ENCODE measurements around the gene HS2ST1. TPM values are rescaled to one million over a fixed set of nuclear protein-coding genes. Genes with fewer than 3 reads are reported as not detected.
A peak's percentile ranks its signal among the peaks of the same experiment; 100 is the strongest.
"Not testable (repeated sequence)": the region's sequence is repeated elsewhere in the genome, so short reads cannot be mapped to it uniquely, and the experiment has no call there.

Gene HS2ST1
- total RNA-seq, 1 experiment from 2014 or later, result 54.0 TPM

DNA sequence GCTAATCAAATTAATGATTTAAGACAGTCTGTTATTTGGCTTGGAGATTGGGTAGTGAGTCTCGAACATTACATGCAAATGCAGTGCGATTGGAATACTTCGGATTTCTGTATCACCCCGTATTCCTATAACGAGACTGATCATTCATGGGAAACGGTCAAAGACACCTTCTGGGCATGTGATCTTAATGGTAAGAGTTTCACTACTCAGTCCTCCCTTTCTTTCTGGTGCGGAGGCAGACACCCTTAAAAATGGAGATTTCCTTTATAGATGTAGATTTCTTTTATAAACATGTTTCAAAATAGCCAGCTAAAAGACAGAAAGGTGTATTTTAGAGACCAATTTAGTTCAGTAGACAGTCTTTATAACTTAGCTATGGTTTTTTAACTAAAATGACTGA is 74.4 kb downstream of the HS2ST1 start:
- Mint-ChIP-seq H3K36me3 (ENCODE audit: insufficient read depth, unreplicated experiment) (no peaks in the 10 kb centered on the region), H3K9me3 (ENCODE audit: low read depth, unreplicated experiment) (no peaks in the 10 kb centered on the region), H3K27ac (ENCODE audit: unreplicated experiment) (no peak overlapping the region), H3K4me1 (ENCODE audit: low read depth, unreplicated experiment) (peaks cover 16% of the 10 kb centered on the region), H3K4me3 (ENCODE audit: low read depth, unreplicated experiment) (no peak overlapping the region), H3K27me3 (ENCODE audit: unreplicated experiment) (no peaks in the 10 kb centered on the region)
- no TSS peak for BruUV-seq (replicated peaks)
- DNase-seq, result no peak
- TF ChIP-seq, protein P1, sequence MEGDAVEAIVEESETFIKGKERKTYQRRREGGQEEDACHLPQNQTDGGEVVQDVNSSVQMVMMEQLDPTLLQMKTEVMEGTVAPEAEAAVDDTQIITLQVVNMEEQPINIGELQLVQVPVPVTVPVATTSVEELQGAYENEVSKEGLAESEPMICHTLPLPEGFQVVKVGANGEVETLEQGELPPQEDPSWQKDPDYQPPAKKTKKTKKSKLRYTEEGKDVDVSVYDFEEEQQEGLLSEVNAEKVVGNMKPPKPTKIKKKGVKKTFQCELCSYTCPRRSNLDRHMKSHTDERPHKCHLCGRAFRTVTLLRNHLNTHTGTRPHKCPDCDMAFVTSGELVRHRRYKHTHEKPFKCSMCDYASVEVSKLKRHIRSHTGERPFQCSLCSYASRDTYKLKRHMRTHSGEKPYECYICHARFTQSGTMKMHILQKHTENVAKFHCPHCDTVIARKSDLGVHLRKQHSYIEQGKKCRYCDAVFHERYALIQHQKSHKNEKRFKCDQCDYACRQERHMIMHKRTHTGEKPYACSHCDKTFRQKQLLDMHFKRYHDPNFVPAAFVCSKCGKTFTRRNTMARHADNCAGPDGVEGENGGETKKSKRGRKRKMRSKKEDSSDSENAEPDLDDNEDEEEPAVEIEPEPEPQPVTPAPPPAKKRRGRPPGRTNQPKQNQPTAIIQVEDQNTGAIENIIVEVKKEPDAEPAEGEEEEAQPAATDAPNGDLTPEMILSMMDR (IDR thresholded peaks at IDR 0.05; ENCODE audit: unreplicated experiment), result no peak
- intact Hi-C loops (cut with micrococcal nuclease; ENCODE audit: unreplicated experiment), result no loop called here
- CTCF ChIA-PET, result no interaction called here

DNA sequence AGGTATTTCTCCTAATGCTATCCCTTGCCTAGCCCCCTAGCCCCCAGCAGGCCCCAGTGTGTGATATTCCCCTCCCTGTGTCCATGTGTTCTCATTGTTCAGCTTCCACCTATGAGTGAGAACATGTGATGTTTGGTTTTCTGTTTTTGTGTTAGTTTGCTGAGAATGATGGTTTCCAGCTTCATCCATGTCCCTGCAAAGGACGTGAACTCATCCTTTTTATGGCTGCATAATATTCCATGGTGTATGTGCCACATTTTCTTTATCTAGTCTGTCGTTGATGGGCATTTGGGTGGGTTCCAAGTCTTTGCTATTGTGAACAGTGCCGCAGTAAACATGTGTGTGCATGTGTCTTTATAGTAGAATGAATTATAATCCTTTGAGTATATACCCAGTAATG is 75.3 kb downstream of the HS2ST1 start:
- intact Hi-C loops (cut with micrococcal nuclease; ENCODE audit: unreplicated experiment); H3K9me3 Mint-ChIP-seq (ENCODE audit: low read depth, unreplicated experiment); H3K36me3 Mint-ChIP-seq (ENCODE audit: insufficient read depth, unreplicated experiment); H3K27me3 Mint-ChIP-seq (ENCODE audit: unreplicated experiment); DNase-seq; H3K4me3 Mint-ChIP-seq (ENCODE audit: low read depth, unreplicated experiment); BruUV-seq (replicated peaks); CTCF ChIA-PET; H3K27ac Mint-ChIP-seq (ENCODE audit: unreplicated experiment): not testable (repeated sequence)
- peaks cover 17% of the 10 kb centered on the region for H3K4me1 Mint-ChIP-seq (ENCODE audit: low read depth, unreplicated experiment)

DNA sequence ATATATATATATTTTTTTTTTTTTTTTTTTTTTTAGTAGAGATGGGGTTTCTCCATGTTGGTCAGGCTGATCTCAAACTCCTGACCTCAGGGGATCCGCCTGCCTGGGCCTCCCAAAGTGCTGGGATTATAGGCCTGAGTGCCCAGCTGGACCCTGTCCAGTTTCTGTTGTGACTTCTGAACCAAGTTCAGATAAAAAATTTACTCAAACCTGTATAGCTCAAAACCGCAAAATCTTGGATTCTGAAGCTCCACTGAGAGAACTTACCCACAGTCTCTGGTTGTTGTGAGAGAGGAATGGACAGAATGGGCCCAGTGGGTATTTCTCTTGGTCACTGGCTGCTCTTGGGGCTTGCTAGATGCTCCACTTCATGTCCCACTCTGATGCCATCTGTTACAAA is 76.4 kb downstream of the HS2ST1 start:
- no TSS peak for BruUV-seq (replicated peaks)
- DNase-seq, result no peak
- Mint-ChIP-seq H3K4me3 (ENCODE audit: low read depth, unreplicated experiment) (no peak overlapping the region), H3K4me1 (ENCODE audit: low read depth, unreplicated experiment) (peaks cover 26% of the 10 kb centered on the region), H3K27ac (ENCODE audit: unreplicated experiment) (no peak overlapping the region), H3K27me3 (ENCODE audit: unreplicated experiment) (no peaks in the 10 kb centered on the region), H3K9me3 (ENCODE audit: low read depth, unreplicated experiment) (no peaks in the 10 kb centered on the region), H3K36me3 (ENCODE audit: insufficient read depth, unreplicated experiment) (no peaks in the 10 kb centered on the region)
- CTCF ChIA-PET, result interaction anchor here (0.6 to 0.7 kb wide), 2 partner anchors 30 to 1139 kb away, joined by 3 to 4 read pairs; no protein-coding TSS in a partner anchor
- TF ChIP-seq, protein P1 (IDR thresholded peaks at IDR 0.05; ENCODE audit: unreplicated experiment), result no peak
- intact Hi-C loops (cut with micrococcal nuclease; ENCODE audit: unreplicated experiment), result no loop called here

DNA sequence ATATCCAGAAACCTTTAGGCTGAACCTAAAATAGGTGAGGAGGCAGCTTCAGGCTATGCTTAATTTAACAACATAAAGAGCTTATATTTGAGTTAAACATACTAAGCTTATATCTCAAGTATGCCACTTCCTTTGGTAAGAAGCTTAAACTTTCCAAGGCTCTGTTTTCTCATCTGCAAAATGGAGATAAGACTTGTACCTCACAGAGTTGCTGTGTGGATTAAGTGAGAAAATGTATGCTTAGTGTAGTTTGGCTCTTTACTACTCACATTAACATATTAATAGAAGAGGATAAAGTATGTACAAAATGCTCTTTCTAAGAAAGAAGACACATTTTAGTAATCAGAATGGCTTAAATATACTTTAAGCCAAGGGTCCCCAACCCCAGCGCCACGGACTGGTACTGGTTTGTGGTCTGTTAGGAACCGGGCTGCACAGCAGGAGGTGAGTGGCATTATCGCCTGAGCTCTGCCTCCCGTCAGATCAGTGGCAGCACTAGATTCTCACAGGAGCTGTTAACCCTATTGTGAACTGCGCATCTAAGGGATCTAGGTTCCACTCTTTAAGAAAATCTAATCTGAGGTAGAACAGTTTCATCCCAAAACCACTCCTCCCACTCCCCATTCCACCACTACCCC is 77.2 kb downstream of the HS2ST1 start:
- intact Hi-C loops (cut with micrococcal nuclease; ENCODE audit: unreplicated experiment), result no loop called here
- H3K9me3 Mint-ChIP-seq (ENCODE audit: low read depth, unreplicated experiment), result no peaks in the 10 kb centered on the region
- no peaks in the 10 kb centered on the region for H3K36me3 Mint-ChIP-seq (ENCODE audit: insufficient read depth, unreplicated experiment)
- TF ChIP-seq, protein P1 (IDR thresholded peaks at IDR 0.05; ENCODE audit: unreplicated experiment), result no peak
- CTCF ChIA-PET, result interaction anchor here (0.6 kb wide), 1 partner anchor 1139 kb away, joined by 3 read pairs; no protein-coding TSS in a partner anchor
- no peak overlapping the region for H3K27ac Mint-ChIP-seq (ENCODE audit: unreplicated experiment)
- H3K27me3 Mint-ChIP-seq (ENCODE audit: unreplicated experiment), result no peaks in the 10 kb centered on the region
- BruUV-seq (replicated peaks), result no TSS peak
- H3K4me3 Mint-ChIP-seq (ENCODE audit: low read depth, unreplicated experiment), result no peak overlapping the region
- peaks cover 26% of the 10 kb centered on the region for H3K4me1 Mint-ChIP-seq (ENCODE audit: low read depth, unreplicated experiment)
- DNase-seq, result no peak

DNA sequence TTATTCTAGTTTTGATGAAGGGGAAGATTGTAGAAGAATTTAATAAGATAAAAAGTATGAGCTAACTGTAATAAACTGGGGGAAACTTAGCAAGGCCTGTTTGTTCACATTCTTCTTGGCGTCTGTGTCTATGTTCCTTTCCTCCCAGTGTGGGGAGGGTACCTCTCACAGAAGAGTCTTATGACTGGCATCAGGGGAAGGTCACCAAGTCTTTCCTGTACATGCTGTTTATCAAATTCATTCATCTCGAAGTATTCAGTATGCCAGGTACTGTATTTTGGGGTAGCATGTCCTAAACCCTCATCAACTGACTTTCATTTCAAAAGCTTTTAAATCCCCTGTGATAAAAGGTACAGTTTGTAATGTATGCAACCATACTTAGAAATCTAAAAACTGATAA is 78.4 kb downstream of the HS2ST1 start:
- TF ChIP-seq, protein P1 (IDR thresholded peaks at IDR 0.05; ENCODE audit: unreplicated experiment), result no peak
- no peak overlapping the region for H3K4me3 Mint-ChIP-seq (ENCODE audit: low read depth, unreplicated experiment)
- H3K4me1 Mint-ChIP-seq (ENCODE audit: low read depth, unreplicated experiment), result peaks cover 26% of the 10 kb centered on the region
- H3K9me3 Mint-ChIP-seq (ENCODE audit: low read depth, unreplicated experiment), result no peaks in the 10 kb centered on the region
- peak overlapping the region; percentile 14 for H3K27ac Mint-ChIP-seq (ENCODE audit: unreplicated experiment)
- intact Hi-C loops (cut with micrococcal nuclease; ENCODE audit: unreplicated experiment), result no loop called here
- no TSS peak for BruUV-seq (replicated peaks)
- H3K27me3 Mint-ChIP-seq (ENCODE audit: unreplicated experiment), result no peaks in the 10 kb centered on the region
- CTCF ChIA-PET, result no interaction called here
- no peaks in the 10 kb centered on the region for H3K36me3 Mint-ChIP-seq (ENCODE audit: insufficient read depth, unreplicated experiment)
- peak; percentile 8 for DNase-seq

All from Calu3 (cell line).